ENCODE measurements around the gene DAB1.

Gene DAB1

DNA sequence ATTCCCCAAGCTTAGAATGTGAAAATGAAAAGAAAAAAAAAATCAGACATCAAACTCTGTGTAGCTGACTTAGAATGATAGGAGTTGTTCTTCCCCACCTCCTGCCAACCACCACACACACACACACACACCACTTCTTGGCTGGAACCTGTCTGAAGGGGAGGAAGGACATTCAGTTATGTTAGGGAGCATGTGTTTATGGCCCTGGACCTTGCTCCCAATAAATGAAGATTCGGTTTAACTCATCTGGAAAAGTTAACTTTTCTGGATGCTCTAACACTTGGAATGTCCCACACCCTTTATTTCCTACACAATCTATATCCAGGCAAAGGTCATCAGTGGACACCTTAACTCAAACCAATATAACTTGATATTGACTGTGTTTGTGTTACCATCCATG is 112.4 kb downstream of the DAB1 start:
- DNase-seq: no peak

- DNase-seq: no peak
Measured at GRCh38 chr1:57311006-57311405, 112.9 kb downstream of the DAB1 start.

- no peak for DNase-seq
Measured at GRCh38 chr1:57309630-57310029, 114.2 kb downstream of the DAB1 start.

DNA sequence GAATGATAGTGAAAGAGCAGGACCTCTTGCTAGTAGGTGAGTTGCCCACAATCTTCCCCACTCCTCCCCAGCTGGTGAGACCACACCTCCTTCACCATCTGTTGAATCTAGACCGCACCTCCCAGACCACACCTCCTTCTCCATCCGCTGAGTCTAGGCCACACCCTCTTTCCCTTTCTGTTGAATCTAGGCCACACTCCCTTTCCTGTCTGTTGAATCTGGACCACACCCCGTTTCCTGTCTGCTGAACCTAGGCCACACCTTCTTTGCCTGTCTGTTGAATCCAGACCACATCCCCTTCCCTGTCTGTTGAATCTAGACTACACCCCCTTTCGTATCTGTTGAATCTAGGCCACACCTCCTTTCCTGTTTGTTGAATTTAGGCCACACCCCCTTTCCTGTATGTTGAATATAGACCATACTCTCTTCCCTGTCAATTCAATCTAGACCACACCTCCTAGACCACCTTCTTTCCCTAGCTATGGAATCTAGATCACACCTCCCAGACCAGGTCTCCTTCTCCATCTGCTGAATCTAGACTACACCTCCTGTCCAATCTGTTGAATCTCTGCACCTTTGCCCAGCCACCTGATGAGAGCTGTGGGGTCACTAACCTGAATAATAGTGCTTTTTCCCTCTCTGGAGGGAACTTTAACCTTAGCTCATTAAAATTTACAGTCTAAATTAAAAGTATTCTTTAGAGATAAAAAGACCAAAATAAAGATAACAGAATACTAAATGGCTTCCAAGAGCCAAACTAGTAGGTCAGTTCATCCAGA is 116.3 kb downstream of the DAB1 start:
- DNase-seq: no peak

GRCh38 chr1:57304591-57304990 is 119.3 kb downstream of the DAB1 start:
- DNase-seq: no peak

DNA sequence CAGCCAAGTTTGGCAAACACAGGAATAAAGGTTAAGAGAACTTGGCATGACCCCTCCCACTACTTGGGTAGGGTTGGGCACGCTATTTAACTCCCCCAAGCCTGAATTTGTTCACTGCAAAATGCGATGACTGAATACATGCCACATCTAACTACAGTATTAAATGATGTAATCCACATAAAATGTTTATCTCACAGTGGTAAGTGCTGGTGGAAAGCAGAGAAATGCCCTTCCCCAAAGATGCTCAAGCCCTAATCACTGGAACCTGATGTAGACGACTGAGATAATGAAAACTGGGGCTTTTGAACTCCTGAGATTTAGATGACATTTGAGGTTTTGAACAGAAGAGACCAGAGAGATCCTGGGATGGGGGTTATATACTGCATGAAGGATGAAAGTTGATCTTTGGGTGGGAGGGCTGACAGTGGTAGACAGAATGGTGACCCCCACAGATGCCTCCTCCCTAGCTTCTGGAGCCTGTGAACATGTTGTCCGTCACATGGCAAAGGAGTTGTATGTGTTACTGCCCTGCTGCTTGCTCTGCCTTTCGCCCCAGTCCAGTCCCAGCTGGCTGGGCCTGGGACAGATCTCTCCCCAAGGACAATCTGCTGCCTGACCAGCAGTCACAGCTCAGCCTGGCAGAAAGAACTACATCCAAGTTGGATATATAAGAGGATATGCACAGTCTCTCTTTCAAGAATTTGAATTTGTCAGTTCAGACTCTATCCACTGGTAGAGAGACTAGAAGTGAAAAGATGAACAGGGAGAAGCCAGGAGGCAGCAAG is 120.9 kb downstream of the DAB1 start:
- no peak for DNase-seq

DNA sequence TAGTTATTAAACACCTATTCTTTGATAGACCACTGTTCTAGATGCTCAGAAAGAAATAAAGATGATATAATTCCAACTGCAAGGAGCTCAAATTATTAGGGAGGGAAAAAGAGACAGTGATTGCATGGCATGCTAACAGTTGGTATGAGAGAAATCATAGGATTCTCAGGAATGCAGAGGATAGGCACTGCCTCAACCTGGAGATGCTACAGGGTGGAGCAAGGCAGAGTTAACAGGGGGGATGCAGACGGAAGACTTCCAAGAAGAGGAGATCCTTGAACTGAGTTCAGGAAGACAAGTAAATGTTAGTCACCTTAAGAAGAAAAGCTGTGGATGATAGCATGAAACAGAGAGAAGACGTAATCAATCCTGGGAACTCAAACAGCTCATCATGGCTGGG is 123.7 kb downstream of the DAB1 start:
- no peak for DNase-seq

DNA sequence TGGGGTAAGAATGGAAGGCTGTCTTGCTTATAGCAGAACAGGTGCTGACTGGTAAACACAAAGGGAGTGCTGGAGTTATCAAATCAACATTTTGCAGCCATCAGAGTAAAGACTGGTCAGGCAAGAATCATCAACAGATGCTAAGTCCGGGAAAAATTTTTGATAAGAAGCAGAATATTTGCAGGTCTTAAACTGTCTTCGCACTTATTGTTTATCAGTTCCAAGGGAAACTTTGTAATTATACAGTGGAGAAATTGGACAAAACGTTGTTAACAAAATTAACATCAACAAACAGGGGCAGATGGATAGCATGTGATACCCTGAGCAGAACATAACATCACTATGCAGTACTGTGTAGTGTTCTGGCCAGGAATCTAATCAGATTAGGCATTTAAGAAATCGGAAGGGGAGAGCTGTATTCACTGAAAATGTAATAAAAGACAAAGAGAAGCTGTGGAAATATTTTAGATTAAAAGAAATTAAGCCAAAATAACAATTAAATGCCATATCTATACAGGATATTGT is 127.1 kb downstream of the DAB1 start:
- DNase-seq: no peak

- no peak for DNase-seq
Measured at GRCh38 chr1:57295326-57295725, 128.5 kb downstream of the DAB1 start.

- no peak for DNase-seq
Measured at GRCh38 chr1:57294177-57294576, 129.7 kb downstream of the DAB1 start.

GRCh38 chr1:57293214-57293613 is 130.6 kb downstream of the DAB1 start:
- no peak for DNase-seq

GRCh38 chr1:57289781-57290180 is 134.1 kb downstream of the DAB1 start:
- no peak for DNase-seq

GRCh38 chr1:57285992-57286391 is 137.9 kb downstream of the DAB1 start:
- DNase-seq: no peak

DNA sequence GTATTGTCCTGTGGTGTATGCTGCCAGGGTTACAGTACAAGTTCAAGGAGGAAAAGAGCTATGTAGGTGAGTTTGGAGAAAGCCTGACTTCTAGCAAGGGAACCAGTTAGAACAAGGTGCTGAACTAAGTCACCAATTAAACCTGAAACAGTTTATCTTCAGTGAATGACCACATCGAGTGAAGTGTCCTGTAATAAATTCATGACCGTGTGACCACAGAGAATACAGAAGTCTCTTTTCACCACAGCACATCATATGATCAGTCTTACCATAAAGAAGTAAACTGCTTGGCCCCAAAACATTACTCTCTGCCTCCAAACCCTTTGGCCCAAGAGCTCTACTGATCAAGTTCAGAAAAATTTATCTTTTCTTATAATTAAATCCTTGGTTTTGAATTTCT is 141.4 kb downstream of the DAB1 start:
- no peak for DNase-seq

GRCh38 chr1:57281324-57281723 is 142.5 kb downstream of the DAB1 start:
- DNase-seq: no peak

GRCh38 chr1:57279909-57280666 is 143.8 kb downstream of the DAB1 start:
- no peak for DNase-seq

GRCh38 chr1:57278558-57278957 is 145.3 kb downstream of the DAB1 start:
- no peak for DNase-seq

DNA sequence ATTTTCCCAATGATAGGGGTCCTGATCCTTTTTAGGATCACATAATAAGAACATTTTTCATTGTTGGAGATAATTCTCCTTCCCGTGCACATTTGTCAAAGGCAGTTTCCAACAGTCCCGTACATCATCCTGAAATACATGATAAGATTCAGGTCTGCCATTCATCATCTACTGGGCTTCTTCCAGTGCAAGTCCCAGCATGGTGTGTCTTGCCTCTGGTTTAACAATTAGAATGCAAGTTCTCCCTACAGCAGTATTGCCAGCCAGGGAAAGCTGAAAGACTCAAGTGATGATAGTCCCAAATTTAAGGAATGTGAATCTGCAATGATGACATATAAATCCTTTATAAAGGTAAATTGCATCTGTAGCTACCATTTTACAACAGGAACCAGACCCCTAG is 146.2 kb downstream of the DAB1 start:
- DNase-seq: no peak

- DNase-seq: no peak
Measured at GRCh38 chr1:57276918-57277317, 146.9 kb downstream of the DAB1 start.

DNA sequence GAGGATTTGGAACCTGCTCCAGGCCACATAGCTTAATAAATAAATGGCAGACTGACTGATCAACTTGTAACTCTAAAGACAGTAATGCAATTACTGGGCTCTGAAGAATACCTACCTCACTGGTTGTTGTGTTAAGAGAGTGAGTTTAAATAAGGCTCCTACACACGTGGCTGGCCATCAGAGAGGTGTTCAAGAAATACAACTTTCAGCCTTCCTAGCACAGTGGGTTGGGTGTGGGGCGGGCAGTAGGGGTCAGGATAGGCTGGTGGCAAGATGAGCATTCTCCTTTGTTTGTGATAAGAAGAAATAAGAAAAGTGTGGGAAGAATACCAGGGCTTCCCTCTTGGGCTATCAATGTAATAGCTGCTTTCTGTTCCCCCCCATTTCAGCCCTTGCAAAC is 151.3 kb downstream of the DAB1 start:
- DNase-seq: no peak

DNA sequence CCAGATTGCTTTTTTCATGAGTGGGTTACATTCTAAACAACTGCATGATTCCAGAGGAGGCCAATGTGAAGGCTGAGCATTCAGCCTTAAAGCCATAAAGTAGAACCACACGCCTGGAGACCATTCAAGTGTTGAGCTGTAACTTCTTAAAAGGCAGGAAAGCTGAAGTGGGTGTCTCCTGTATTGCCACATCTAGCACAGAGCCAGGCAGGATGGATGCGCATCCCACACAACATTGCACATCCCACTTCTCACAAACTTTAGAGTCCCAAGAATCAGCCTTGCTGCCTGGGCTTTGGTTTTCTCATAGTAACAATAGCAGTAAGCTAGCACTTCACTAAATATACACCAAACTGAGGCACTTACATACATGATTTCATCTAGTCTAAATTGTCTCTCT is 151.7 kb downstream of the DAB1 start:
- DNase-seq: no peak

DNA sequence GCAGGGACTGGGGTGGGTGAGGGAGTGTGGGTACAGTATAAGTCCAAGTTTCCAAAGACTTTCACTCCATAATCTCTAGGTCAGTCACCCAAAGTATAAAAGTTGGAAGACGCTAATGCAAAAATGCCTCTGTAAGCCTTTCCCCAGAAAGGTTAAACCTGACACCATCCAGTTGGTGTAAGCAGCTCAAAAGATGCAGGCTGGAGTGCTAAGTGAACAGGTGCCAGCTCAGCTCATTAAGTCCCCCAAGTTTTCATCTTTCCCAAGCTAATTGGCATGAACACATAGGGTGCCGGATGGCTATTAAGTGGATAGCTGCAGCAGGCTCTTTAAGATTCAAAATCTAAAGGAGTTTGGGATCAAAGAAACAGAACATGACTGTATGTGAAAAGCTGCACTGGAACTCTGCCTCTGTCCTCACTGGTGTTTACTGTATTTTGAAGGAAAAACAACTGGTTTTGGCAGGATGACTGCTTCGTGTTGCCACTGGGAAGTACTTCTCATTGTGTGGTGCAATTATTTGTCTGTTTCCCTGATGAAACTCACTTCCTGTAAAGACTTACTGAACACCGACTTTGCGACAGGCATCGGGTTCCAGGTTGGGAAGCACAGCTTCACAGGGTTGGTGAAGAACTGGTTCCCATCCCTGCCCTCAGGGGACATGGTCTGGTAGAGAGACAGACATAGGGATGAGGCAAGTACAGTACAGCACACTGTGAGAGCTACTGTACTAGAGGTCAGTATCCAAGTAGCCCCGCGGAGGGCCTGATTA is 152.7 kb downstream of the DAB1 start:
- no peak for DNase-seq
